ENCODE results near the gene SLC35G4.
A peak's percentile ranks its signal among the peaks of the same experiment; 100 is the strongest.
"Not testable (repeated sequence)": the region's sequence is repeated elsewhere in the genome, so short reads cannot be mapped to it uniquely, and the experiment has no call there.

The SLC35G4 gene

GRCh38 chr18:11609488-11609887 is at the start of gene SLC35G4:
SLC35G4 (plus strand) TSS chr18:11609596; CDS start chr18:11609596, 0 bp downstream.
- not testable (repeated sequence) for H3K4me3 Mint-ChIP-seq; DNase-seq; H3K36me3 Mint-ChIP-seq (ENCODE audit: low read depth); H3K4me1 Mint-ChIP-seq (ENCODE audit: low read depth); H3K27me3 Mint-ChIP-seq; H3K9me3 Mint-ChIP-seq; H3K27ac Mint-ChIP-seq

GRCh38 chr18:11561293-11561692 is 48.1 kb upstream of the SLC35G4 start:
- Mint-ChIP-seq H3K36me3 (ENCODE audit: low read depth) (no peaks in the 10 kb centered on the region), H3K4me3 (no peak overlapping the region), H3K4me1 (ENCODE audit: low read depth) (no peaks in the 10 kb centered on the region), H3K27me3 (no peaks in the 10 kb centered on the region), H3K9me3 (no peaks in the 10 kb centered on the region), H3K27ac (no peak overlapping the region)
- no peak for DNase-seq

GRCh38 chr18:11565716-11566115 is 43.7 kb upstream of the SLC35G4 start:
- no peak for DNase-seq
- Mint-ChIP-seq H3K27me3 (no peaks in the 10 kb centered on the region), H3K4me3 (no peak overlapping the region), H3K9me3 (no peaks in the 10 kb centered on the region), H3K4me1 (ENCODE audit: low read depth) (no peaks in the 10 kb centered on the region), H3K36me3 (ENCODE audit: low read depth) (no peaks in the 10 kb centered on the region), H3K27ac (no peak overlapping the region)

GRCh38 chr18:11566236-11566965 is 43.0 kb upstream of the SLC35G4 start:
- Mint-ChIP-seq H3K36me3 (ENCODE audit: low read depth) (no peaks in the 10 kb centered on the region), H3K27me3 (no peaks in the 10 kb centered on the region), H3K4me3 (no peak overlapping the region), H3K9me3 (no peaks in the 10 kb centered on the region), H3K27ac (no peak overlapping the region), H3K4me1 (ENCODE audit: low read depth) (no peaks in the 10 kb centered on the region)
- DNase-seq, result no peak

GRCh38 chr18:11567396-11567795 is 42.0 kb upstream of the SLC35G4 start:
- no peak for DNase-seq
- no peaks in the 10 kb centered on the region for H3K9me3 Mint-ChIP-seq
- no peak overlapping the region for H3K27ac Mint-ChIP-seq
- H3K4me3 Mint-ChIP-seq, result no peak overlapping the region
- H3K36me3 Mint-ChIP-seq (ENCODE audit: low read depth), result no peaks in the 10 kb centered on the region
- no peaks in the 10 kb centered on the region for H3K4me1 Mint-ChIP-seq (ENCODE audit: low read depth)
- no peaks in the 10 kb centered on the region for H3K27me3 Mint-ChIP-seq

- H3K9me3 Mint-ChIP-seq, result no peaks in the 10 kb centered on the region
Observed at GRCh38 chr18:11570073-11570588, 39.3 kb upstream of the SLC35G4 start.

GRCh38 chr18:11570769-11571412 is 38.5 kb upstream of the SLC35G4 start:
- no peaks in the 10 kb centered on the region for H3K36me3 Mint-ChIP-seq (ENCODE audit: low read depth)
- DNase-seq, result no peak
- H3K9me3 Mint-ChIP-seq, result no peaks in the 10 kb centered on the region
- H3K4me3 Mint-ChIP-seq, result no peak overlapping the region
- H3K27ac Mint-ChIP-seq, result no peak overlapping the region
- H3K4me1 Mint-ChIP-seq (ENCODE audit: low read depth), result no peaks in the 10 kb centered on the region
- no peaks in the 10 kb centered on the region for H3K27me3 Mint-ChIP-seq

More at GRCh38 chr18:11570073-11570588, 39.3 kb upstream of the SLC35G4 start:
- Mint-ChIP-seq H3K27ac (no peak overlapping the region), H3K4me1 (ENCODE audit: low read depth) (no peaks in the 10 kb centered on the region), H3K27me3 (no peaks in the 10 kb centered on the region), H3K36me3 (ENCODE audit: low read depth) (no peaks in the 10 kb centered on the region), H3K4me3 (no peak overlapping the region)
- no peak for DNase-seq

GRCh38 chr18:11572201-11572600 is 37.2 kb upstream of the SLC35G4 start:
- H3K27ac Mint-ChIP-seq, result no peak overlapping the region
- H3K27me3 Mint-ChIP-seq, result no peaks in the 10 kb centered on the region
- no peaks in the 10 kb centered on the region for H3K9me3 Mint-ChIP-seq
- peaks cover 6% of the 10 kb centered on the region for H3K4me1 Mint-ChIP-seq (ENCODE audit: low read depth)
- no peak for DNase-seq
- H3K36me3 Mint-ChIP-seq (ENCODE audit: low read depth), result no peaks in the 10 kb centered on the region
- H3K4me3 Mint-ChIP-seq, result no peak overlapping the region

- H3K9me3 Mint-ChIP-seq, result no peaks in the 10 kb centered on the region
Observed at GRCh38 chr18:11574545-11574944, 34.9 kb upstream of the SLC35G4 start.

GRCh38 chr18:11577271-11578112 is 31.9 kb upstream of the SLC35G4 start:
- Mint-ChIP-seq H3K9me3 (no peaks in the 10 kb centered on the region), H3K4me3 (no peak overlapping the region), H3K27me3 (no peaks in the 10 kb centered on the region), H3K36me3 (ENCODE audit: low read depth) (no peaks in the 10 kb centered on the region), H3K4me1 (ENCODE audit: low read depth) (peaks cover 27% of the 10 kb centered on the region), H3K27ac (peak overlapping the region; percentile 37)
- DNase-seq, result no peak

More at GRCh38 chr18:11574545-11574944, 34.9 kb upstream of the SLC35G4 start:
- Mint-ChIP-seq H3K4me1 (ENCODE audit: low read depth) (peaks cover 19% of the 10 kb centered on the region), H3K36me3 (ENCODE audit: low read depth) (no peaks in the 10 kb centered on the region), H3K27ac (no peak overlapping the region), H3K27me3 (no peaks in the 10 kb centered on the region), H3K4me3 (no peak overlapping the region)
- DNase-seq, result no peak

GRCh38 chr18:11578799-11579198 is 30.6 kb upstream of the SLC35G4 start:
- Mint-ChIP-seq H3K36me3 (ENCODE audit: low read depth) (no peaks in the 10 kb centered on the region), H3K4me3 (no peak overlapping the region), H3K4me1 (ENCODE audit: low read depth) (peaks cover 27% of the 10 kb centered on the region), H3K27ac (no peak overlapping the region), H3K9me3 (no peaks in the 10 kb centered on the region), H3K27me3 (no peaks in the 10 kb centered on the region)
- no peak for DNase-seq

- Mint-ChIP-seq H3K27ac (no peak overlapping the region), H3K4me1 (ENCODE audit: low read depth) (peaks cover 27% of the 10 kb centered on the region)
Observed at GRCh38 chr18:11579916-11580315, 29.5 kb upstream of the SLC35G4 start.

GRCh38 chr18:11581286-11581685 is 28.1 kb upstream of the SLC35G4 start:
- Mint-ChIP-seq H3K27me3 (no peaks in the 10 kb centered on the region), H3K4me1 (ENCODE audit: low read depth) (peaks cover 28% of the 10 kb centered on the region)

More at GRCh38 chr18:11579916-11580315, 29.5 kb upstream of the SLC35G4 start:
- no peak overlapping the region for H3K4me3 Mint-ChIP-seq
- DNase-seq, result no peak
- H3K9me3 Mint-ChIP-seq, result no peaks in the 10 kb centered on the region
- H3K36me3 Mint-ChIP-seq (ENCODE audit: low read depth), result no peaks in the 10 kb centered on the region
- H3K27me3 Mint-ChIP-seq, result no peaks in the 10 kb centered on the region

GRCh38 chr18:11585596-11585995 is 23.8 kb upstream of the SLC35G4 start:
- no peaks in the 10 kb centered on the region for H3K27me3 Mint-ChIP-seq
- H3K4me1 Mint-ChIP-seq (ENCODE audit: low read depth), result peaks cover 26% of the 10 kb centered on the region
- H3K4me3 Mint-ChIP-seq, result no peak overlapping the region
- H3K9me3 Mint-ChIP-seq, result no peaks in the 10 kb centered on the region
- no peak for DNase-seq
- no peaks in the 10 kb centered on the region for H3K36me3 Mint-ChIP-seq (ENCODE audit: low read depth)
- H3K27ac Mint-ChIP-seq, result no peak overlapping the region

More at GRCh38 chr18:11581286-11581685, 28.1 kb upstream of the SLC35G4 start:
- Mint-ChIP-seq H3K4me3 (no peak overlapping the region), H3K9me3 (no peaks in the 10 kb centered on the region), H3K36me3 (ENCODE audit: low read depth) (no peaks in the 10 kb centered on the region), H3K27ac (no peak overlapping the region)
- no peak for DNase-seq
